Stimulated activated CD4-positive, alpha-beta T cell treated with anti-CD3 and anti-CD28 coated beads, Interleukin-15, amount 100 ng/mL, for 1 hour (primary cell): ENCODE results near the gene GRID1.
"Not testable (repeated sequence)": the region's sequence is repeated elsewhere in the genome, so short reads cannot be mapped to it uniquely, and the experiment has no call there.

Experiments used
- DNase-seq, 2 donors: peaks; one replicate each; pipeline ENCODE4 v3.0.0-alpha.2; 2020; ENCODE audit warnings: low read depth in 1 of 2, low spot score in 1 of 2

Gene GRID1

GRCh38 chr10:86090807-86091206, 275.8 kb downstream of the GRID1 start:
- no peak for DNase-seq

- DNase-seq = no peak
These were observed 278.9 kb downstream of the GRID1 start for GRCh38 chr10:86087716-86088115.

GRCh38 chr10:86086418-86086817, 280.2 kb downstream of the GRID1 start:
- no peak for DNase-seq

- no peak for DNase-seq
These were observed 280.9 kb downstream of the GRID1 start for GRCh38 chr10:86085686-86086085.

- DNase-seq = no peak
These were observed 281.5 kb downstream of the GRID1 start for GRCh38 chr10:86085136-86085535.

- DNase-seq = no peak
These were observed 282.0 kb downstream of the GRID1 start for GRCh38 chr10:86084585-86084984.

- no peak for DNase-seq
These were observed 282.9 kb downstream of the GRID1 start for GRCh38 chr10:86083664-86084175.

- no peak for DNase-seq
These were observed 283.4 kb downstream of the GRID1 start for GRCh38 chr10:86083206-86083605.

GRCh38 chr10:86082556-86082955, 284.0 kb downstream of the GRID1 start:
- no peak for DNase-seq

GRCh38 chr10:86079088-86079487, 287.5 kb downstream of the GRID1 start:
- DNase-seq = no peak

- no peak for DNase-seq
These were observed 288.0 kb downstream of the GRID1 start for GRCh38 chr10:86078639-86079035.

GRCh38 chr10:86077871-86078638, 288.5 kb downstream of the GRID1 start:
- DNase-seq = no peak

- DNase-seq = no peak
These were observed 289.3 kb downstream of the GRID1 start for GRCh38 chr10:86077271-86077670.

- DNase-seq = not testable (repeated sequence)
These were observed 290.1 kb downstream of the GRID1 start for GRCh38 chr10:86076497-86076896.

- no peak for DNase-seq
These were observed 291.1 kb downstream of the GRID1 start for GRCh38 chr10:86075512-86075911.

GRCh38 chr10:86074294-86074693, 292.3 kb downstream of the GRID1 start:
- no peak for DNase-seq

GRCh38 chr10:86073199-86073977, 293.2 kb downstream of the GRID1 start:
- DNase-seq = no peak

GRCh38 chr10:86072413-86072812, 294.2 kb downstream of the GRID1 start:
- DNase-seq = no peak

- DNase-seq = no peak
These were observed 294.8 kb downstream of the GRID1 start for GRCh38 chr10:86071758-86072157.

GRCh38 chr10:86071145-86071544, 295.4 kb downstream of the GRID1 start:
- no peak for DNase-seq

GRCh38 chr10:86070278-86070677, 296.3 kb downstream of the GRID1 start:
- no peak for DNase-seq
